RCC 7860 (cell line): ENCODE measurements around the gene SEMA3F.

Experiments
- DNase-seq: peaks from one replicate; pipeline ENCODE4 v3.0.0-alpha.2; 2015; ENCODE audit warnings: low spot score
- FAIRE-seq: peaks from 2 replicates; lab custom pipeline; 2012; peaks lifted over from hg19 to GRCh38; lab: Jason Lieb, UNC

The SEMA3F gene

GRCh38 chr3:50154840-50155490, at the start of gene SEMA3F:
TSS of gene SEMA3F (plus strand) at chr3:50155324. CDS start at chr3:50159623, 4,299 bp downstream.
- FAIRE-seq = no peak

GRCh38 chr3:50111757-50112156, 43.4 kb upstream of the SEMA3F start:
- no peak for DNase-seq
- no peak for FAIRE-seq

More at GRCh38 chr3:50154840-50155490, at the start of gene SEMA3F:
- DNase-seq = peak; percentile 4

GRCh38 chr3:50112462-50112861, 42.7 kb upstream of the SEMA3F start:
- DNase-seq (no peak), FAIRE-seq (no peak)

- no peak for DNase-seq
- FAIRE-seq = no peak
These were observed 38.0 kb upstream of the SEMA3F start for GRCh38 chr3:50117120-50117519.

- DNase-seq = no peak
- no peak for FAIRE-seq
These were observed 36.9 kb upstream of the SEMA3F start for GRCh38 chr3:50118237-50118636.

- FAIRE-seq (no peak), DNase-seq (no peak)
These were observed 35.3 kb upstream of the SEMA3F start for GRCh38 chr3:50119786-50120185.

- DNase-seq (no peak), FAIRE-seq (no peak)
These were observed 34.6 kb upstream of the SEMA3F start for GRCh38 chr3:50120364-50121071.

GRCh38 chr3:50121072-50122032, 33.8 kb upstream of the SEMA3F start:
- DNase-seq = peak; percentile 56
- no peak for FAIRE-seq

- FAIRE-seq (no peak), DNase-seq (no peak)
These were observed 33.1 kb upstream of the SEMA3F start for GRCh38 chr3:50122071-50122470.

GRCh38 chr3:50122661-50123391, 32.3 kb upstream of the SEMA3F start:
- FAIRE-seq (no peak), DNase-seq (no peak)

- DNase-seq = no peak
These were observed 31.6 kb upstream of the SEMA3F start for GRCh38 chr3:50123394-50124051.

GRCh38 chr3:50124052-50124799, 30.9 kb upstream of the SEMA3F start:
- no peak for DNase-seq
- FAIRE-seq = no peak

More at GRCh38 chr3:50123394-50124051, 31.6 kb upstream of the SEMA3F start:
- FAIRE-seq = no peak

- no peak for FAIRE-seq
- no peak for DNase-seq
These were observed 30.3 kb upstream of the SEMA3F start for GRCh38 chr3:50124800-50125178.

- no peak for DNase-seq
- no peak for FAIRE-seq
These were observed 29.4 kb upstream of the SEMA3F start for GRCh38 chr3:50125541-50126286.

- no peak for FAIRE-seq
- peak; percentile 9 for DNase-seq
These were observed 28.6 kb upstream of the SEMA3F start for GRCh38 chr3:50126287-50127211.

- no peak for FAIRE-seq
- DNase-seq = no peak
These were observed 27.9 kb upstream of the SEMA3F start for GRCh38 chr3:50127251-50127691.

GRCh38 chr3:50128001-50128400, 27.1 kb upstream of the SEMA3F start:
- no peak for DNase-seq
- no peak for FAIRE-seq

GRCh38 chr3:50130436-50130835, 24.7 kb upstream of the SEMA3F start:
- FAIRE-seq (no peak), DNase-seq (no peak)
